ENCODE measurements around the gene HOXC6.
"Not testable (repeated sequence)": the region's sequence is repeated elsewhere in the genome, so short reads cannot be mapped to it uniquely, and the experiment has no call there.

Gene HOXC6

DNA sequence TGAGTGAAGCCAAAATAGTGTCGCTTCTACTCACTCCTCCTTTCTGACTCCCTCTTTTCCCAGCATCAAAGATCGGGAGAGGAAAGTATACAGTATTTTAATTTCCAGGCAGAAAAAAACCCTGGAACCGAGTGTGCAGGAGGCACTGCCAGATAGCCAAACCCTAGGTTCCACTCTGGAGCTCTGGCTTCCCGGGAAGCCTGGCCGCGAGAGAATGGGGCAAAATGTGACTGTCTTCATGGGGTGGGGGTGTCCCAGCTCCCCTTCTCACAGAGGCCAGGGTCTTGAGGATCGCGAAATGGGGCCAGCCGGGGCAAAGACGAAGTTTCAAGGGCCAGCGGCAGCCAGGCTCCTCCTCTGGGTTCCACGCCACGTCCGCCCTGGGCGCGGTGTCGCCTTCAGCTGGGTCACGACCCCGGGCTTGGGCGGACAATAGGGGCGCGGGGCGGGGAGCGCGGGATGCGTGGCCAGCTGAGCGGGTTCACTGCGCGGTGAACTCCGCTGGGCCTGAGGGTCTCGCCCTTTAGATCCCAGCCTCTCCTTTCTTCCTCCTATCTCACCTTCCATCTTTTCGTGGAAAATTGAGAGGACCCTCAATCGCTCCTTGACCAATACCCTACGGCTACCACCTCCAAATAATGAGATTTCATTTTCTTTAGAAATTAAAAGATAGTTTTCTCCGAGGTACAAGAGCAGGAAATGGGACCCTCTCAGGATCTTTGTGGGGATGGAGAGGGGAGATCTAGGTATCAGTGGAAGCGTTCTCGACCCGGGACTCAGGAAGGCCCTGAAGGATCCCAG lies 32.1 kb downstream of the HOXC6 start:
- no peak overlapping the region for H3K4me3 ChIP-seq (ENCODE audit: low read length)
- no peak for TF ChIP-seq ZNF274 (IDR thresholded peaks at IDR 0.05; ENCODE audit: low read depth, low read length)

DNA sequence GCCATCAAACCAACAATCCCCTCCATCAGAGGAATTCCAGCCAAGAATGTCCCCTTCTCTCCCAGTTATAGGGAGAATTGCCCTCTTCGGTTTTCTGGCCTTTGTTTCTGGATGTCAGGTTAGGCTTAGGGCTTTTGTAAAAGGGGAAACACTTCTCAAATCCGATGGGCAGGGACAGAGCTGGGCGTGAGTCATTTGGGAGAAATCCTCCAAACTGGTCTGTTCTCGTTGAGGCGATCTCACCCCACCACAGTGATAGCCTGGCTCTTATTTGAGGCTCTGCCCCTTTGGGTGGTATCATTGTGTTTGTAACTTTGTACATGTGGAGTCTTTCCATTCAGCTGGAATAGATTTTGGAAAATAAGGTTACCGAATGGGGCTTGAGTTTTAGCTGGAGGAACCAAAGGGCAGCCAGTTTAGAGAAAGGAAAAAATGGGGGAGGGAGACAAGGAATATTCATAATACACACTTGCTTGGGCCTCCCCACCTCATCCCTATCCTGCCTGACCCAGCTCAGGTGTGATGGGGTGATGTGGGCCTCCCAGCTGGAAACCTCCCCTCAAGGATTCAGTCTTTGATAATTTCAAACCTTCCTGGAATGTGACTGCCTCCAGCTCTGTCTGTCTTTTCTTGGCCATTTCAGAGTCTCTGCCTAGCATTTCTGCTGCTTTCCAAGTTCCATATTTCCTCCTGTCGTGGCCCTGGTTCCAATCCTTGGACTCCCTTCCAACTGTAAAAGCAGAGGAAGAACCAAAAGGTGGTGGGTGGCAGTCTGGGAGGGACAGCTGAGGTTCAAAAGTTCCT lies 32.9 kb downstream of the HOXC6 start:
- H3K4me3 ChIP-seq (ENCODE audit: low read length), result no peak overlapping the region
- TF ChIP-seq ZNF274 (IDR thresholded peaks at IDR 0.05; ENCODE audit: low read depth, low read length), result no peak

DNA sequence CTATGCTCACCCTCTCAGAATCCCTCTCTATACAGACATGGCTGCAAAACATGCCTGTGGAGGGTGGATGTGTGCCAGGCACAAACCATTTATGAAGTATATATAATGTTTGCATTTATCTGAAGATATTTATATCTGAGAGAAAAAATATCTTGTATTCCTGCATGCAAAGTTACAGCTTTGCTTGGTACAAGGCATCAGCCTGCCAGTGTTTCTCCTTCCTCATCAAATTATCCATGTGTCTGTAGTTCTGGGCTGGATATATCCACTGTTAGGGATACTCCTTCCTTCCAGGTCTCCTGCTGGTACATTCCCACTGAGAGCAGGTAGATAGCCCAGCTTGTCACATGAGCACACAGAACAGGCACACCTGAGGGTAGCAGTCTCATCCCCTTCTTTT lies 37.4 kb downstream of the HOXC6 start:
- no peak overlapping the region for H3K4me3 ChIP-seq (ENCODE audit: low read length)
- TF ChIP-seq ZNF274 (IDR thresholded peaks at IDR 0.05; ENCODE audit: low read depth, low read length), result no peak

DNA sequence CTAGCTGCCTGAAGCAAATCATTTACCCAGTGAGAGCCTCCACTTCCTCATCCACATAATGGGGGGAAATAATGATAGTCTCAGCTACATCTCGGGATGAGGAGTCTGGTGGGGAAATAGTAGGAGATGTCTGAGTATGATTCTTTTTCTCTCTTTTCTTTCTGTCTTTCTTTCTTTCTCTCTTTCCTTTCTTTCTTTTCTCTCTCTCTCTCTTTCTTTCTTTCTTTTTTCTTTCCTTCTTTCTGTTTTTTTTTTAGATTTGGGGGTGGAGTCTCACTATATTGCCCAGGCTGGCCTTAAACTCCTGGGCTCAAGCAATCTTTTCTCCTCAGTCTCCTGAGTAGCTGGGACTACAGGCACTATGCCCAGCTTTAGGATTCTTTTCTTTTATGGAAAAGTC lies 38.2 kb downstream of the HOXC6 start:
- no peak overlapping the region for H3K4me3 ChIP-seq (ENCODE audit: low read length)
- no peak for TF ChIP-seq ZNF274 (IDR thresholded peaks at IDR 0.05; ENCODE audit: low read depth, low read length)

DNA sequence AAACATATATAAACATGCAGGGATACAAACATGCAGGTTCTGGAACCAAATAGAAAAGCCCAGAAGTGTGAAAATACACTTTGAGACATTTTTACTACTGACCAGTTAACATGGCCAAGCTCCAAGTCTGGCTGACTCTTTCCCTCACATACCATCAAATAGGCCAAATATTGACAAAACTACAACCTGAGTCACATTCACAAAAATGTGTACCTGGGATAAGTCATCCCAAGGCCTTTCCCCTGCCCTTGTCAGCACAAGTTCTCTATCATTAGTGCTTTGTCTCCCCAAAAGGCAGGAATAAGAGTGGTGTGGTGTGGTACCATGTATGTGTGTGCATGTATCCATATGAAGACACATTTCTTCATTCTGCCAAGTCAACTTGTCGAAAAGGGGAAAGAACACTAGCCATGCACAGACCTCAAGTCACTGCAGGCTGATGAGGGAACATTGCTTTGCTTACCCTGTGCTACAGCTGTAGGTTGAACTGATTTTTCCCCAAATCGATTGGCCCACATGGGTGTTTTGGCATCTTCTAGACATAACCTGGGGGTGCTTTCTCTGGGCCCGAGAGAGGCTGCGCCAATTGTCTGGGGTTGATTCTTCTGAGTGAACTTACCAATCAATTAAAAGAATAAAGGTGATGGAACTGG lies 40.3 kb downstream of the HOXC6 start:
- TF ChIP-seq ZNF274 (IDR thresholded peaks at IDR 0.05; ENCODE audit: low read depth, low read length), result no peak

DNA sequence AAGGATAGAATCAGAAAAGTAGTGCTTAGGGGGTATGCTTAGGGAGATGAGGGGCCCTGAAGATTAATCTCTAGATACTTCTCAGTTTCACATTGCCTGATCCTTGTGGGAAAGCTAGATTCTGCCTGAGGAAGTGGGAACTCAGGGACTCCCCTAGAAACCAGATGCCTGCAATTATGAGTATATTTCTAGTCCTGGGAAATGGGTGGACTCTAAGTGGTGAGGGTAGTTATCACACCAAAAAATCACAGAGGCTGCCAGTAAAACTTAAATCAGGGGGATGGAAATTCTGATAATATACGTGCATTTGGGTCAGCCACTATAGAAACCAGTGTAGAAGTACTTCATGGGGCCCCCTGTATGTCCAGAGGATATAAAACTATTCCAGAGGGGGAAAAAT lies 43.7 kb downstream of the HOXC6 start:
- H3K4me3 ChIP-seq (ENCODE audit: low read length), result no peak overlapping the region
- no peak for TF ChIP-seq ZNF274 (IDR thresholded peaks at IDR 0.05; ENCODE audit: low read depth, low read length)

More for the DNA sequence above, 40.3 kb downstream of the HOXC6 start:
- H3K4me3 ChIP-seq (ENCODE audit: low read length), result no peak overlapping the region

DNA sequence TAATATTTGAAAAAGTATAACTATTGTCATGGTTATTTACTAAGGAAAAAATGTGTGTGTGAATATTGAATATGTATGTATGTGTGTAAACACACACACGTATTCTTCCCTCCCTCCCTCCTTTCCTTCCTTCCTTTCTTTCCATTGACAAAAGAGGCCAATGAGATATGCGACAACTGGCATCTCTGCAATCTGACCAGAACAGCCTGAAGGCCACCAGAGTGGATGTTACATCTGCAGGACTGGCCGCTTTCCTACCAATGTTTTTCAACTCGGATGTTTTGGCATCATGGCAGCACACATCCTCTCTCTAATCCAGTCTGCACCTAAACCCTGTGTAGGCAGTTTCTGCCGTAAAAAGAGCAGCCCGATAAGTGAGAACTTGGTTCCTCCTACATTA lies 46.1 kb downstream of the HOXC6 start:
- no peak overlapping the region for H3K4me3 ChIP-seq (ENCODE audit: low read length)
- TF ChIP-seq ZNF274 (IDR thresholded peaks at IDR 0.05; ENCODE audit: low read depth, low read length), result no peak

DNA sequence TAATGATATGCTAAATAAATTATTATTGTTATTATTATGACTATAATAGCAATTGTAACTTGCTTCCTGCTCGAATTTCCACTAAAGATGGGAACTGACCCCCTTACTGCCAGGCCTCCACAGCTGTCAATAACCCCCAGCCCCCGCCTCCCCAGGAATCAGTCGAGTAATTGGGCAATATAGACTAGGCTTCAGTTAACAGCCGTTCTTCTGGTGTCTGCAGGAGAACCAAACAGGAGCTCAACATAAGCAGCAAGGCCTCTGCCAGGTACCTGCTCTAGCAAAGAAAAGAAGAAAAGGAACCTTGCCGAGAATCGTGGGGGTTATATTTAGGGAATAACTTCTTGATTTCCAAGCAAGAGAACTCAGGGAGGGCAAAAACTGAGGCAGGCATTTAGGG lies 47.2 kb downstream of the HOXC6 start:
- no peak for TF ChIP-seq ZNF274 (IDR thresholded peaks at IDR 0.05; ENCODE audit: low read depth, low read length)

DNA sequence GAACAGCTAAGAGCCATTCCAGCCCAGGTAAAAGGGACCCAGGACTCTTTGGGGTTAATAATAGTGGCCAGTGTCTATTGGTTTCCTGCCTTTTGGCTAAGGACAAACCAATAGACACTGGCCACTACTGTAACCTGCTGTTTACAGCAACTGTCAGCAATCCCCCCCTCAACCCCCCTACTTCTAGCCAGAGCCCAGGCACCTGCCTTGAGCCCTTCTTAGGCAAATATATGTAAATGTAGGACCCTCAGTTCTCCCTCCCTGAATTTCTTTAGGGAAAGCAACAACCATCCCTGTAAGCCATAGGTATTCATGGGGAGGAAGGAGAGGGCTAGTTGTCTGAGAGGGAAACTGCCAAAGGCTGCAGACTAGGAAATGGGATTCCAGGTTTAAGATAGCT lies 47.7 kb downstream of the HOXC6 start:
- no peak overlapping the region for H3K4me3 ChIP-seq (ENCODE audit: low read length)
- no peak for TF ChIP-seq ZNF274 (IDR thresholded peaks at IDR 0.05; ENCODE audit: low read depth, low read length)

More for the DNA sequence above, 47.2 kb downstream of the HOXC6 start:
- H3K4me3 ChIP-seq (ENCODE audit: low read length), result no peak overlapping the region

DNA sequence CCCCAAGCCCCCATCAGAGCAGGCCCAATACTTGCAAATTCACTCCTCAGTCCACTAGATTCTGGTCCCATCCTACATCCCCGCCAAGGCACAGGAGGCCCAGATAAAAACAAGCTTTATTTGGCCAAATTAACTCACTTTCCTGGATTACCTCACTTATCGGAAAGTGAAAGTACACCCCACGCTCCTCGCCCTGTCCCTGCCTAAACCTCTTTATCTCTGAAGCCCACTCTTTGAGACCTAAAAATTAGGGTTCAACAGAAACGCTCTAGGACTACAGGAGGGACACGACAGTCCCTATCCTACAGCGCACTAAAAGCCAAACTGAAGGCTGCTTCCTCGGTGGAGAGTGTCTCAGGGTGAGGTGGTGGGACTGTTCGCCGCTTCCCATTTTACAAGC lies 49.6 kb downstream of the HOXC6 start:
- not testable (repeated sequence) for H3K4me3 ChIP-seq (ENCODE audit: low read length)

DNA sequence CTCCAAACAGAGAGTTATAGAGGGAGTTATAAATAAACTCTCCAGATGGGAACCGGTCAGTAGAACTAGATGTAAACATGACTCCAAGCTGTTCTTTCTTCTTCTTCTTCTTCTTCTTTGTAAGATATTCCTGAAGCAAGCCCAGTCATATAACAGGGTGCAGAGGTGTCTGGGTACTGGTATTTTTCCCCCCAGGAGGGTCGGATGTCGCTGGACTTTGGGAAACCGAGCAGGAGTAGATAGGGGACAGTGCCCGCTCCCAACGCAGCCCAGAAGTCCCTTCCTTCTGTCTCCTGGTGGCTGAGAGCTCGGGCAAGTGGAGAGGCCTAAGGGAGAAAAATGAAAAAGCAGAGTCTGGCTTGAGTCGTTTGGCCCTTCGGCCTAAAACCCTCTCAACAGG lies 50.9 kb downstream of the HOXC6 start:
- not testable (repeated sequence) for H3K4me3 ChIP-seq (ENCODE audit: low read length)
